Right lobe of liver (tissue), 4 donors: ENCODE results near the gene GJB2.

ENCODE experiments used
- POLR2A ChIP-seq: fragments of 450-650 bp; IDR thresholded peaks from one replicate; pipeline ENCODE4 v1.6.1; 2017; ENCODE audit warnings: antibody characterized with exemption, mild to moderate bottlenecking
- TF ChIP-seq, protein P1 (sequence below), 4 donors: fragments of 200-600 bp in 3 of 4; fragments of 450-650 bp in 1 of 4; IDR thresholded peaks; one replicate each; pipeline versions ENCODE4 v1.5.1 to v1.8.0; 2016 to 2022; ENCODE audit warnings: antibody characterized with exemption in 4 of 4, mild to moderate bottlenecking in 2 of 4
- donor health status: DM: no; HTN: no; CAD: no.
- donor health status: DM: no; HTN: no; CAD: no.
- donor health status: DM: no; HTN: yes; CAD: no.

- TF ChIP-seq, protein P1, sequence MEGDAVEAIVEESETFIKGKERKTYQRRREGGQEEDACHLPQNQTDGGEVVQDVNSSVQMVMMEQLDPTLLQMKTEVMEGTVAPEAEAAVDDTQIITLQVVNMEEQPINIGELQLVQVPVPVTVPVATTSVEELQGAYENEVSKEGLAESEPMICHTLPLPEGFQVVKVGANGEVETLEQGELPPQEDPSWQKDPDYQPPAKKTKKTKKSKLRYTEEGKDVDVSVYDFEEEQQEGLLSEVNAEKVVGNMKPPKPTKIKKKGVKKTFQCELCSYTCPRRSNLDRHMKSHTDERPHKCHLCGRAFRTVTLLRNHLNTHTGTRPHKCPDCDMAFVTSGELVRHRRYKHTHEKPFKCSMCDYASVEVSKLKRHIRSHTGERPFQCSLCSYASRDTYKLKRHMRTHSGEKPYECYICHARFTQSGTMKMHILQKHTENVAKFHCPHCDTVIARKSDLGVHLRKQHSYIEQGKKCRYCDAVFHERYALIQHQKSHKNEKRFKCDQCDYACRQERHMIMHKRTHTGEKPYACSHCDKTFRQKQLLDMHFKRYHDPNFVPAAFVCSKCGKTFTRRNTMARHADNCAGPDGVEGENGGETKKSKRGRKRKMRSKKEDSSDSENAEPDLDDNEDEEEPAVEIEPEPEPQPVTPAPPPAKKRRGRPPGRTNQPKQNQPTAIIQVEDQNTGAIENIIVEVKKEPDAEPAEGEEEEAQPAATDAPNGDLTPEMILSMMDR (IDR thresholded peaks at IDR 0.05): no peak
- TF ChIP-seq POLR2A: no peak
Measured at GRCh38 chr13:20146381-20146780, 46.4 kb downstream of the GJB2 start.
